ENCODE results near the gene NFIC.

GRCh38 chr19:3348042-3348441 is 18.3 kb upstream of the NFIC start:
- no peak for TF ChIP-seq CTCF (IDR thresholded peaks at IDR 0.05; ENCODE audit: insufficient read depth, low read depth, low read length)
- TF ChIP-seq EZH2 (IDR thresholded peaks at IDR 0.05; ENCODE audit: insufficient read depth, low read length), result no peak

Data from astrocyte (in vitro differentiated cells and primary cell).